ENCODE results near the gene MRPL53.

DNA sequence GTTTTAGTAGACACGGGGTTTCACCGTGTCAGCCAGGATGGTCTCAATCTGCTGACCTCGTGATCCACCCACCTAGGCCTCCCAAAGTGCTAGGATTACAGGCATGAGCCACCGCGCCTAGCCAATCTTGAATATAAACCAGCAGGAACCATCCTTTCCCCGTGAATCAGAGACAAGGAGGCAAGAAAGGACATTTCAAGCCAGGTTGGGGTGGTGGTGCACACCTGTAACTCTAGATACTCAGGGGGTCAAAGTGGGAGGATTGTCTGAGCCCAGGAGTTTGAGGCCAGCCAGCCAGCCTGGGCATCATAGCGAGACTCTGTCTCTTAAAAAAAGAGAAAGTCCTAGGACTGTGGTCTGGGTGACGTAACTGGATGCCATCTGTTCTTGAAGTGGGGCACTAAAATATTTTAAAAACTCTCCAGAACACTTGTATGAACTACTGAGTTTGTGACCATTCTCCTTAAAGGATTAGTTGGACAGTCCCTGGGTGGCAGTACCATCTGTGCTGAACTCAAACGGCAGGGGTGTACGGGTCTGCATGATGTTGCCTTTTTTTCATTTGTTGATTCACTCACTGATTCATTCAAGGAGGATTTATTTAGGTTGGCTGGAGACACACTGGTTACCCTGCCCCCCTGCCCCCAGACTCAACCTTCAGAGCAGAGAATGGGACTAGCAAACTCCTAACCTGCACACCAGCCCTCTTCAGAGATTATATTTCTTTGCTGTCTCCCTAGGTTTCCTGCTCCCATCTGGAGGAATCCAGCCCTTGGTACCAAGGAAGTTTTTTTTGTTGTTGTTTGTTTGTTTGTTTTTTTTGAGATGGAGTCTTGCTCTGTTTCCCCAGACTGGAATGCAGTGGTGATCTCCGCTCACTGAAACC, 38.9 kb upstream of the MRPL53 start:
- TF ChIP-seq ZNF2 (tag by site-specific recombination; IDR thresholded peaks at IDR 0.05) = no peak
- TF ChIP-seq, protein P1, sequence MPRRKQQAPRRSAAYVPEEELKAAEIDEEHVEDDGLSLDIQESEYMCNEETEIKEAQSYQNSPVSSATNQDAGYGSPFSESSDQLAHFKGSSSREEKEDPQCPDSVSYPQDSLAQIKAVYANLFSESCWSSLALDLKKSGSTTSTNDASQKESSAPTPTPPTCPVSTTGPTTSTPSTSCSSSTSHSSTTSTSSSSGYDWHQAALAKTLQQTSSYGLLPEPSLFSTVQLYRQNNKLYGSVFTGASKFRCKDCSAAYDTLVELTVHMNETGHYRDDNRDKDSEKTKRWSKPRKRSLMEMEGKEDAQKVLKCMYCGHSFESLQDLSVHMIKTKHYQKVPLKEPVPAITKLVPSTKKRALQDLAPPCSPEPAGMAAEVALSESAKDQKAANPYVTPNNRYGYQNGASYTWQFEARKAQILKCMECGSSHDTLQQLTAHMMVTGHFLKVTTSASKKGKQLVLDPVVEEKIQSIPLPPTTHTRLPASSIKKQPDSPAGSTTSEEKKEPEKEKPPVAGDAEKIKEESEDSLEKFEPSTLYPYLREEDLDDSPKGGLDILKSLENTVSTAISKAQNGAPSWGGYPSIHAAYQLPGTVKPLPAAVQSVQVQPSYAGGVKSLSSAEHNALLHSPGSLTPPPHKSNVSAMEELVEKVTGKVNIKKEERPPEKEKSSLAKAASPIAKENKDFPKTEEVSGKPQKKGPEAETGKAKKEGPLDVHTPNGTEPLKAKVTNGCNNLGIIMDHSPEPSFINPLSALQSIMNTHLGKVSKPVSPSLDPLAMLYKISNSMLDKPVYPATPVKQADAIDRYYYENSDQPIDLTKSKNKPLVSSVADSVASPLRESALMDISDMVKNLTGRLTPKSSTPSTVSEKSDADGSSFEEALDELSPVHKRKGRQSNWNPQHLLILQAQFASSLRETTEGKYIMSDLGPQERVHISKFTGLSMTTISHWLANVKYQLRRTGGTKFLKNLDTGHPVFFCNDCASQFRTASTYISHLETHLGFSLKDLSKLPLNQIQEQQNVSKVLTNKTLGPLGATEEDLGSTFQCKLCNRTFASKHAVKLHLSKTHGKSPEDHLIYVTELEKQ (tag by site-specific recombination; IDR thresholded peaks at IDR 0.05; ENCODE audit: borderline replicate concordance) = no peak
- no peak for TF ChIP-seq YY1 (tag by site-specific recombination; IDR thresholded peaks at IDR 0.05)
- TF ChIP-seq, protein P2, sequence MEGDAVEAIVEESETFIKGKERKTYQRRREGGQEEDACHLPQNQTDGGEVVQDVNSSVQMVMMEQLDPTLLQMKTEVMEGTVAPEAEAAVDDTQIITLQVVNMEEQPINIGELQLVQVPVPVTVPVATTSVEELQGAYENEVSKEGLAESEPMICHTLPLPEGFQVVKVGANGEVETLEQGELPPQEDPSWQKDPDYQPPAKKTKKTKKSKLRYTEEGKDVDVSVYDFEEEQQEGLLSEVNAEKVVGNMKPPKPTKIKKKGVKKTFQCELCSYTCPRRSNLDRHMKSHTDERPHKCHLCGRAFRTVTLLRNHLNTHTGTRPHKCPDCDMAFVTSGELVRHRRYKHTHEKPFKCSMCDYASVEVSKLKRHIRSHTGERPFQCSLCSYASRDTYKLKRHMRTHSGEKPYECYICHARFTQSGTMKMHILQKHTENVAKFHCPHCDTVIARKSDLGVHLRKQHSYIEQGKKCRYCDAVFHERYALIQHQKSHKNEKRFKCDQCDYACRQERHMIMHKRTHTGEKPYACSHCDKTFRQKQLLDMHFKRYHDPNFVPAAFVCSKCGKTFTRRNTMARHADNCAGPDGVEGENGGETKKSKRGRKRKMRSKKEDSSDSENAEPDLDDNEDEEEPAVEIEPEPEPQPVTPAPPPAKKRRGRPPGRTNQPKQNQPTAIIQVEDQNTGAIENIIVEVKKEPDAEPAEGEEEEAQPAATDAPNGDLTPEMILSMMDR (tag by site-specific recombination; IDR thresholded peaks at IDR 0.05) = no peak
- no peak for TF ChIP-seq ZNF146 (tag by site-specific recombination; IDR thresholded peaks at IDR 0.05)
- TF ChIP-seq, protein P3, sequence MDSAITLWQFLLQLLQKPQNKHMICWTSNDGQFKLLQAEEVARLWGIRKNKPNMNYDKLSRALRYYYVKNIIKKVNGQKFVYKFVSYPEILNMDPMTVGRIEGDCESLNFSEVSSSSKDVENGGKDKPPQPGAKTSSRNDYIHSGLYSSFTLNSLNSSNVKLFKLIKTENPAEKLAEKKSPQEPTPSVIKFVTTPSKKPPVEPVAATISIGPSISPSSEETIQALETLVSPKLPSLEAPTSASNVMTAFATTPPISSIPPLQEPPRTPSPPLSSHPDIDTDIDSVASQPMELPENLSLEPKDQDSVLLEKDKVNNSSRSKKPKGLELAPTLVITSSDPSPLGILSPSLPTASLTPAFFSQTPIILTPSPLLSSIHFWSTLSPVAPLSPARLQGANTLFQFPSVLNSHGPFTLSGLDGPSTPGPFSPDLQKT (IDR thresholded peaks at IDR 0.05; ENCODE audit: borderline replicate concordance, low read depth, low read length) = no peak
- no peak for TF ChIP-seq ZBTB7A (tag by site-specific recombination; IDR thresholded peaks at IDR 0.05; ENCODE audit: low read depth)
- no peak for TF ChIP-seq ZNF114 (tag by site-specific recombination; IDR thresholded peaks at IDR 0.05)
- no peak for TF ChIP-seq ZNF747 (tag by site-specific recombination; IDR thresholded peaks at IDR 0.05)
- TF ChIP-seq, protein P4, sequence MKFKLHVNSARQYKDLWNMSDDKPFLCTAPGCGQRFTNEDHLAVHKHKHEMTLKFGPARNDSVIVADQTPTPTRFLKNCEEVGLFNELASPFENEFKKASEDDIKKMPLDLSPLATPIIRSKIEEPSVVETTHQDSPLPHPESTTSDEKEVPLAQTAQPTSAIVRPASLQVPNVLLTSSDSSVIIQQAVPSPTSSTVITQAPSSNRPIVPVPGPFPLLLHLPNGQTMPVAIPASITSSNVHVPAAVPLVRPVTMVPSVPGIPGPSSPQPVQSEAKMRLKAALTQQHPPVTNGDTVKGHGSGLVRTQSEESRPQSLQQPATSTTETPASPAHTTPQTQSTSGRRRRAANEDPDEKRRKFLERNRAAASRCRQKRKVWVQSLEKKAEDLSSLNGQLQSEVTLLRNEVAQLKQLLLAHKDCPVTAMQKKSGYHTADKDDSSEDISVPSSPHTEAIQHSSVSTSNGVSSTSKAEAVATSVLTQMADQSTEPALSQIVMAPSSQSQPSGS (tag by site-specific recombination; IDR thresholded peaks at IDR 0.05; ENCODE audit: low read depth) = no peak
- TF ChIP-seq ZNF501 (tag by site-specific recombination; IDR thresholded peaks at IDR 0.05) = no peak
- no peak for TF ChIP-seq ZNF121 (tag by site-specific recombination; IDR thresholded peaks at IDR 0.05)
- no peak for TF ChIP-seq ZNF292 (tag by site-specific recombination; IDR thresholded peaks at IDR 0.05; ENCODE audit: borderline replicate concordance, low read depth)

All from HEK293 (cell line).